Hepatocyte (in vitro differentiated cells): ENCODE measurements around the gene SOX13. TPM values are rescaled to one million over a fixed set of nuclear protein-coding genes. Genes with fewer than 3 reads are reported as not detected.

ENCODE experiments used
- DNase-seq: peaks from one replicate; pipeline ENCODE4 v3.0.0-alpha.2; 2016; ENCODE audit warnings: low spot score
- H2AFZ ChIP-seq: fragments of 200-600 bp; sonication (generic); 2 replicates; pipeline ENCODE4 v1.6.0; 2016; ENCODE audit warnings: antibody characterized with exemption, mild to moderate bottlenecking
- H3K27ac ChIP-seq: fragments of 200-600 bp; sonication (generic); 2 replicates; pipeline ENCODE4 v1.5.1; 2016; ENCODE audit warnings: mild to moderate bottlenecking
- H3K27me3 ChIP-seq: fragments of 200-600 bp; sonication (generic); 2 replicates; pipeline ENCODE4 v1.6.1; 2016
- H3K36me3 ChIP-seq: fragments of 200-600 bp; sonication (generic); replicated peaks from 2 replicates; pipeline ENCODE4 v1.5.1; 2016; ENCODE audit warnings: low read depth; ENCODE audit not compliant: insufficient read depth
- H3K4me1 ChIP-seq: fragments of 200-600 bp; sonication (generic); 2 replicates; pipeline ENCODE4 v1.5.1; 2016; ENCODE audit warnings: mild to moderate bottlenecking, moderate library complexity; ENCODE audit not compliant: insufficient read depth
- H3K4me2 ChIP-seq: fragments of 200-600 bp; sonication (generic); 2 replicates; pipeline ENCODE4 v1.6.0; 2016
- H3K4me3 ChIP-seq: fragments of 200-600 bp; sonication (generic); 2 replicates; pipeline ENCODE4 v1.5.1; 2016; ENCODE audit warnings: mild to moderate bottlenecking
- H3K79me2 ChIP-seq: fragments of 200-600 bp; sonication (generic); 2 replicates; pipeline ENCODE4 v1.6.0; 2017; ENCODE audit warnings: mild to moderate bottlenecking
- H3K9me2 ChIP-seq: fragments of 200-600 bp; sonication (generic); replicated peaks from 2 replicates; pipeline ENCODE4 v1.6.0; 2017; ENCODE audit warnings: mild to moderate bottlenecking; ENCODE audit not compliant: insufficient read depth
- H3K9me3 ChIP-seq: fragments of 200-600 bp; sonication (generic); 2 replicates; pipeline ENCODE4 v1.5.1; 2016; ENCODE audit warnings: low read depth, mild to moderate bottlenecking
- H4K20me1 ChIP-seq: fragments of 200-600 bp; sonication (generic); 2 replicates; pipeline ENCODE4 v1.6.0; 2016; ENCODE audit warnings: mild to moderate bottlenecking; ENCODE audit not compliant: insufficient read depth, poor library complexity, severe bottlenecking
- EZH2 ChIP-seq: fragments of 200-600 bp; sonication (generic); IDR thresholded peaks from 2 replicates; pipeline ENCODE4 v1.6.1; 2016; ENCODE audit warnings: antibody characterized with exemption, mild to moderate bottlenecking, borderline replicate concordance
- EZH2phosphoT487 ChIP-seq: fragments of 200-600 bp; sonication (generic); IDR thresholded peaks from one replicate; pipeline ENCODE4 v1.6.1; 2018; ENCODE audit warnings: antibody characterized with exemption, mild to moderate bottlenecking, low read depth, moderate library complexity; ENCODE audit not compliant: unreplicated experiment, severe bottlenecking
- WGBS: methylation state at CpG from one replicate; pipeline ENCODE4 v1.1.6; 2016; ENCODE audit warnings: low lambda C conversion rate; ENCODE audit errors: missing lambda C conversion rate; 5-methylcytosine and 5-hydroxymethylcytosine counted together
- polyA plus RNA-seq: library from polyadenylated mRNA; unstranded; fragments of >200 nt; fragmentation: Nextera tagmentation; extraction: Ambion mirVana; gene quantifications from 2 replicates; pipeline ENCODE4 v1.2.1, GENCODE V29; 2016
- total RNA-seq: library from RNA; depleted of rRNA; stranded (reverse); fragments of >200 nt; gene quantifications from 2 replicates; pipeline ENCODE4 v1.2.3, GENCODE V29; 2014
- TF ChIP-seq, protein P1 (sequence below): fragments of 200-600 bp; sonication (generic); IDR thresholded peaks from 2 replicates; pipeline ENCODE4 v1.5.1; 2016; ENCODE audit warnings: antibody characterized with exemption, mild to moderate bottlenecking; ENCODE audit not compliant: poor library complexity

Gene SOX13
- total and polyA plus RNA-seq, 2 experiments from 2014 or later = 11.9 to 22.3 TPM

DNA sequence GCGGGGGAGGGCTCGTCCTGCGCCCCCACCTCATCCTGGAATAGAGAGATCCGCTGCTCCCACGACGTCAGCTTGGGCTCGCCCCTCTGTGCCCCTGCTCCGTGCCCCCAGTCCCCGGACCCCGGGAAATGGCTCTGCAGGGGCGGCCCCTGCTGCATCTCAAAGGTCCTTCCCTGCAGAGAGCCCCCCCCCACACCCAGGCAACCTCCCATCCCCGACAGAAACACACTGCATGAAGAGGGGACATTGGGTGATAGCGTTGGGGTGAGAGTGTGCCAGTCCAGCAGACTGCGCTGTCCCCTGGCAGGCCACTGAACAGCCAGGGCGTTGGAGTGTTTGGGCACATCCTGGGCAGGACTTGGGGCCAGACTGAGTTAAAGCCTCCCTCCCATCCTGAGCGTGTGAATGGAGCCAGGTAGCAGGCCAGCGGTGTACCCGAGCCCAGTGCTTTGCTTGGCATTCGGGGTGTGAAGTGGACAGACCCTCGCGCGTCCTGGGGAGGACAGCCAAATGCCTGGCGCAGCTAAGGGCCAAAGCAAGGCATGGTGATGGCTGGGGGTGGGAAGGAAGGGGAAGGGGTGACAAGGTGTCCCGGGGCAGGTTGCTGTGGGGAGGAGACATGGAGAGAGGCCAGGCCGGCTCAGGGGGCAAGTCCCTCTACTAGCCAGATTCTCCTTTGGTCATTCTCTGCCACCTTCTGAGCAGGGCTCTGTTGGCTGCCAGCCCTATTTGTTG, 79.6 kb downstream of the SOX13 start:
- no peak for TF ChIP-seq EZH2phosphoT487
- TF ChIP-seq EZH2 = no peak
- TF ChIP-seq, protein P1, sequence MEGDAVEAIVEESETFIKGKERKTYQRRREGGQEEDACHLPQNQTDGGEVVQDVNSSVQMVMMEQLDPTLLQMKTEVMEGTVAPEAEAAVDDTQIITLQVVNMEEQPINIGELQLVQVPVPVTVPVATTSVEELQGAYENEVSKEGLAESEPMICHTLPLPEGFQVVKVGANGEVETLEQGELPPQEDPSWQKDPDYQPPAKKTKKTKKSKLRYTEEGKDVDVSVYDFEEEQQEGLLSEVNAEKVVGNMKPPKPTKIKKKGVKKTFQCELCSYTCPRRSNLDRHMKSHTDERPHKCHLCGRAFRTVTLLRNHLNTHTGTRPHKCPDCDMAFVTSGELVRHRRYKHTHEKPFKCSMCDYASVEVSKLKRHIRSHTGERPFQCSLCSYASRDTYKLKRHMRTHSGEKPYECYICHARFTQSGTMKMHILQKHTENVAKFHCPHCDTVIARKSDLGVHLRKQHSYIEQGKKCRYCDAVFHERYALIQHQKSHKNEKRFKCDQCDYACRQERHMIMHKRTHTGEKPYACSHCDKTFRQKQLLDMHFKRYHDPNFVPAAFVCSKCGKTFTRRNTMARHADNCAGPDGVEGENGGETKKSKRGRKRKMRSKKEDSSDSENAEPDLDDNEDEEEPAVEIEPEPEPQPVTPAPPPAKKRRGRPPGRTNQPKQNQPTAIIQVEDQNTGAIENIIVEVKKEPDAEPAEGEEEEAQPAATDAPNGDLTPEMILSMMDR = no peak
- no peaks in the 10 kb centered on the region for H3K9me2 ChIP-seq
- H3K27me3 ChIP-seq = no peaks in the 10 kb centered on the region
- no peaks in the 10 kb centered on the region for H3K79me2 ChIP-seq
- no peaks in the 10 kb centered on the region for H3K36me3 ChIP-seq
- WGBS = 53% methylated on average over 16 of the region's 25 CpGs
- no peaks in the 10 kb centered on the region for H3K9me3 ChIP-seq
- peak overlapping the region; percentile 24 for H3K27ac ChIP-seq
- DNase-seq = no peak
- peaks cover 11% of the 10 kb centered on the region for H3K4me1 ChIP-seq
- H3K4me3 ChIP-seq = peak overlapping the region; percentile 97
- H4K20me1 ChIP-seq = no peaks in the 10 kb centered on the region
- peak overlapping the region; percentile 99 for H3K4me2 ChIP-seq
- H2AFZ ChIP-seq = peak overlapping the region; percentile 83

DNA sequence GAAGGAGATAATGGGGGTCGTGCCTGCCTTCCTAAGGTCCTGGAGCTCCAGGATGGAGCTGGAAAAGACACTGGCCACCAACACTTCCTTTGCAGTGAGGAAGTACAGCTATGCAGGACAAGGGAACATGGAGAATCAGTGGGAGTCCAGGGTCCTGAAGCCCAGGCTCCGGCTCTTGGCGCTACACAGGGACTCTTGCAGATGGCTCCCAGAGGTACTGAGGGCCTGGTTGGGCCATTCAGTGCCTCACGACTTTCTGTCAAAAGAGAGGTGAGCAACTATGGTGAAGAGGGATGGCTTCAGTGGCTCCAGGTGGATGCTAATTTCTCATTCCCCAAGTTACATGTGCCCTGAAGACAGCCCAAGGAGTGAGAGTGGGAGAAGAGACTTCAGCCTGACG, 80.8 kb downstream of the SOX13 start:
- H4K20me1 ChIP-seq = no peaks in the 10 kb centered on the region
- H3K4me1 ChIP-seq = peaks cover 11% of the 10 kb centered on the region
- no peaks in the 10 kb centered on the region for H3K9me3 ChIP-seq
- DNase-seq = no peak
- H3K27ac ChIP-seq = no peak overlapping the region
- H3K27me3 ChIP-seq = no peaks in the 10 kb centered on the region
- no peak overlapping the region for H3K4me2 ChIP-seq
- no peaks in the 10 kb centered on the region for H3K36me3 ChIP-seq
- TF ChIP-seq EZH2phosphoT487 = no peak
- TF ChIP-seq, protein P1 = no peak
- TF ChIP-seq EZH2 = no peak
- H2AFZ ChIP-seq = no peak overlapping the region
- no peak overlapping the region for H3K4me3 ChIP-seq
- H3K79me2 ChIP-seq = no peaks in the 10 kb centered on the region
- no peaks in the 10 kb centered on the region for H3K9me2 ChIP-seq
- WGBS = 94% methylated on average over 5 of the region's 5 CpGs

DNA sequence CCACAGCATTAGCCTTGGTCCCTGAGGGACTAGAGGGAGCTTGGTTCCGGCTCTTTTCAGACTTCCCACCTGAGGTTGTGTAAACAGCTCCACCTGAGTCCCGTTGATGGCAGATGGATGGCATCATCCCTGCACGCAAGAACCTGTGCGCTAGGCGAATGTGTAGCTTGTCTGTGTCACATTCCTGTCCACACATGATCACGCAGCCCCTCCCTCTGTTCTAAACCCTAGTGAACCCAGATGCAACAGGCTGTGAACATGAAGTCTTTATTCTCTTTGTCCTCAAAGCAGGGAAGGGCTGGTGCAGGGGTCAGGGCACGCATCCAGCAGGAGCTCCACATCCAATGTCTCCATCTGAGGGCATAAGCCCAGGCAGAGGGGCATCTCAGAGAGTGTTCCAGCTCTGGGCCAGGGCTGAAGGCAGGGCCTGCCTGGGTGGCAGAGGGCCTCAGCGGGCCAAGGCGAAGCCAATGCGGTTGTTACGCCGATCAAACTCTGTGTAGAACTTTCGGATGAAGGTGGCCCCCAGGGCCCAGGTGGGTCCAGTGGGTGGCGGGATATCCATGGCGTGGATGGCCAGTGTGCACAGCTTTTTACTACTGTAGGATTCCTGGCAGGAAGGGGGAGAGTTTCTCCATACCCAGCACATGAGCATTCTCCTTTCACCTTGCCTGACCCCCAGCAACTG, 81.8 kb downstream of the SOX13 start:
- TF ChIP-seq EZH2phosphoT487 (no peak), EZH2 (no peak)
- TF ChIP-seq, protein P1 = no peak
- peaks cover 11% of the 10 kb centered on the region for H3K4me1 ChIP-seq
- no peaks in the 10 kb centered on the region for H3K36me3 ChIP-seq

More for the DNA sequence above, 81.8 kb downstream of the SOX13 start:
- no peak for DNase-seq
- Histone ChIP-seq H3K9me3 (no peaks in the 10 kb centered on the region), H3K79me2 (no peaks in the 10 kb centered on the region), H3K27ac (no peak overlapping the region), H4K20me1 (no peaks in the 10 kb centered on the region), H3K4me3 (no peak overlapping the region), H2AFZ (no peak overlapping the region), H3K27me3 (no peaks in the 10 kb centered on the region), H3K4me2 (no peak overlapping the region), H3K9me2 (no peaks in the 10 kb centered on the region)
- WGBS = 91% methylated on average over 15 of the region's 15 CpGs
